KMS-11 (cell line): ENCODE data around the gene NELL1.

Source experiments
- H2AFZ ChIP-seq: fragments of 200-600 bp; sonication (generic); 2 replicates; pipeline ENCODE4 v1.6.1; 2016; ENCODE audit warnings: antibody characterized with exemption, mixed run types, low read depth
- H3K27ac ChIP-seq: fragments of 200-600 bp; sonication (generic); 2 replicates; pipeline ENCODE4 v1.6.1; 2016; ENCODE audit warnings: mild to moderate bottlenecking, mixed run types
- H3K27me3 ChIP-seq: fragments of 200-600 bp; sonication (generic); 2 replicates; pipeline ENCODE4 v1.6.1; 2017; ENCODE audit warnings: mild to moderate bottlenecking, low read depth, mixed run types, moderate library complexity; ENCODE audit not compliant: insufficient read depth
- H3K36me3 ChIP-seq: fragments of 200-600 bp; sonication (generic); 2 replicates; pipeline ENCODE4 v1.6.1; 2017; ENCODE audit warnings: mild to moderate bottlenecking, mixed run types; ENCODE audit not compliant: insufficient read depth
- H3K4me1 ChIP-seq: fragments of 200-600 bp; sonication (generic); 2 replicates; pipeline ENCODE4 v1.6.1; 2016; ENCODE audit warnings: mild to moderate bottlenecking, low read depth, mixed run types; ENCODE audit not compliant: poor library complexity, severe bottlenecking
- H3K4me2 ChIP-seq: fragments of 200-600 bp; sonication (generic); 2 replicates; pipeline ENCODE4 v1.7.0; 2016; ENCODE audit warnings: mild to moderate bottlenecking, mixed run types
- H3K4me3 ChIP-seq: fragments of 200-600 bp; sonication (generic); IDR thresholded peaks from 2 replicates; pipeline ENCODE4 v1.6.1; 2017; ENCODE audit warnings: low read depth, low read length, mixed read lengths; ENCODE audit not compliant: insufficient read depth
- H3K79me2 ChIP-seq: fragments of 200-600 bp; sonication (generic); 2 replicates; pipeline ENCODE4 v1.6.1; 2016; ENCODE audit warnings: low read depth, mixed run types; ENCODE audit not compliant: insufficient read depth
- H3K9ac ChIP-seq: fragments of 200-600 bp; sonication (generic); 2 replicates; pipeline ENCODE4 v1.6.1; 2016; ENCODE audit warnings: mild to moderate bottlenecking, mixed run types
- H4K20me1 ChIP-seq: fragments of 200-600 bp; sonication (generic); 2 replicates; pipeline ENCODE4 v1.6.1; 2016; ENCODE audit warnings: mild to moderate bottlenecking, mixed run types; ENCODE audit not compliant: insufficient read depth
- TF ChIP-seq, protein P1 (sequence below): fragments of 200-600 bp; sonication (generic); conservative IDR thresholded peaks from 2 replicates; pipeline ENCODE4 v1.6.1; 2017; ENCODE audit warnings: low read depth, mild to moderate bottlenecking, antibody characterized with exemption, low read length, moderate library complexity, mixed read lengths

The NELL1 gene

DNA sequence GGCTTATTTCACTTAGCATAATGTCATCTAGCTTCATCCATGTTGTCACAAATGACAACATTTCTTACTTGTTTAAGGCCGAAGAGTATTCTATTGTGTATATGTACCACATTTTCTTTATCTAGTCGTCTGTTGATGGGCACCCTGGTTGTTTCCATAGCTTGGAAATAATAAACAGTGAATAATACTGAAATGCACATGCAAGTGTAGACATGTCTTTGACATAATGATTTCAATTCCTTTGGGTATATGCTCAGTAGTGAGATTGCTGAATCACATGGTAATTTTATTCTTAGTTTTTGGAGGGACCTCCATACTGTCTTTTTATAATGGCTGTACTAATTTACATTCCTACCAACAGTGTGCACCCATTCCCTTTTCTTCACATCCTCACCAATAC, 508.0 kb downstream of the NELL1 start:
- TF ChIP-seq, protein P1, sequence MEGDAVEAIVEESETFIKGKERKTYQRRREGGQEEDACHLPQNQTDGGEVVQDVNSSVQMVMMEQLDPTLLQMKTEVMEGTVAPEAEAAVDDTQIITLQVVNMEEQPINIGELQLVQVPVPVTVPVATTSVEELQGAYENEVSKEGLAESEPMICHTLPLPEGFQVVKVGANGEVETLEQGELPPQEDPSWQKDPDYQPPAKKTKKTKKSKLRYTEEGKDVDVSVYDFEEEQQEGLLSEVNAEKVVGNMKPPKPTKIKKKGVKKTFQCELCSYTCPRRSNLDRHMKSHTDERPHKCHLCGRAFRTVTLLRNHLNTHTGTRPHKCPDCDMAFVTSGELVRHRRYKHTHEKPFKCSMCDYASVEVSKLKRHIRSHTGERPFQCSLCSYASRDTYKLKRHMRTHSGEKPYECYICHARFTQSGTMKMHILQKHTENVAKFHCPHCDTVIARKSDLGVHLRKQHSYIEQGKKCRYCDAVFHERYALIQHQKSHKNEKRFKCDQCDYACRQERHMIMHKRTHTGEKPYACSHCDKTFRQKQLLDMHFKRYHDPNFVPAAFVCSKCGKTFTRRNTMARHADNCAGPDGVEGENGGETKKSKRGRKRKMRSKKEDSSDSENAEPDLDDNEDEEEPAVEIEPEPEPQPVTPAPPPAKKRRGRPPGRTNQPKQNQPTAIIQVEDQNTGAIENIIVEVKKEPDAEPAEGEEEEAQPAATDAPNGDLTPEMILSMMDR, result no peak
- H3K4me2 ChIP-seq, result no peak overlapping the region
- H2AFZ ChIP-seq, result no peak overlapping the region
- H3K4me3 ChIP-seq, result no peak overlapping the region
- no peaks in the 10 kb centered on the region for H3K36me3 ChIP-seq
- no peak overlapping the region for H3K27ac ChIP-seq
- no peaks in the 10 kb centered on the region for H3K27me3 ChIP-seq
- H3K4me1 ChIP-seq, result no peaks in the 10 kb centered on the region
- H3K79me2 ChIP-seq, result no peaks in the 10 kb centered on the region
- H4K20me1 ChIP-seq, result no peaks in the 10 kb centered on the region
- H3K9ac ChIP-seq, result no peak overlapping the region

GRCh38 chr11:21179770-21180169, 510.4 kb downstream of the NELL1 start:
- H3K4me2 ChIP-seq, result no peak overlapping the region
- no peaks in the 10 kb centered on the region for H3K79me2 ChIP-seq
- no peaks in the 10 kb centered on the region for H4K20me1 ChIP-seq
- no peaks in the 10 kb centered on the region for H3K4me1 ChIP-seq
- H3K27me3 ChIP-seq, result no peaks in the 10 kb centered on the region
- H3K36me3 ChIP-seq, result no peaks in the 10 kb centered on the region
- TF ChIP-seq, protein P1, result no peak
- no peak overlapping the region for H3K27ac ChIP-seq
- no peak overlapping the region for H3K4me3 ChIP-seq
- no peak overlapping the region for H2AFZ ChIP-seq
- no peak overlapping the region for H3K9ac ChIP-seq

DNA sequence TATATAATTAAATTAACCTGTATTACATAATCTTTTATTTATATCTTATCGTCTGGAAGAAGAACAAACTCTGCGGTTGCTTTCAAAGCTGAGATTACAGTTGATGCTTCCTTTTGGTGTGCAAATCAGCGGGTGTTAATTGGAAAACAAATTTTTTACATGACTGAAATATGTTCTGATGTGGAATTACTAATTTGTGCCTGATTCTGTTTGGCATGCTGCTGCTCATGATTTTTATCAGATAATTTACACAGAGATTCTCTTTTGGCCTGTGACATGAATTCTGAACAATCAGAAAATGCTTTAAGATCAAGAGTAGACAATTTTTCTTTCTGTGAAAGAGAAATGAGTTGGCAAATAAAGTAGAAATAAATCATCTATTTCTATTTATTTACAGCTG, 510.8 kb downstream of the NELL1 start:
- H3K27ac ChIP-seq, result no peak overlapping the region
- H3K4me2 ChIP-seq, result no peak overlapping the region
- H3K4me3 ChIP-seq, result no peak overlapping the region
- no peaks in the 10 kb centered on the region for H3K36me3 ChIP-seq
- H3K4me1 ChIP-seq, result no peaks in the 10 kb centered on the region
- H3K79me2 ChIP-seq, result no peaks in the 10 kb centered on the region
- no peaks in the 10 kb centered on the region for H3K27me3 ChIP-seq
- TF ChIP-seq, protein P1, result no peak
- no peak overlapping the region for H3K9ac ChIP-seq
- H4K20me1 ChIP-seq, result no peaks in the 10 kb centered on the region
- H2AFZ ChIP-seq, result no peak overlapping the region

DNA sequence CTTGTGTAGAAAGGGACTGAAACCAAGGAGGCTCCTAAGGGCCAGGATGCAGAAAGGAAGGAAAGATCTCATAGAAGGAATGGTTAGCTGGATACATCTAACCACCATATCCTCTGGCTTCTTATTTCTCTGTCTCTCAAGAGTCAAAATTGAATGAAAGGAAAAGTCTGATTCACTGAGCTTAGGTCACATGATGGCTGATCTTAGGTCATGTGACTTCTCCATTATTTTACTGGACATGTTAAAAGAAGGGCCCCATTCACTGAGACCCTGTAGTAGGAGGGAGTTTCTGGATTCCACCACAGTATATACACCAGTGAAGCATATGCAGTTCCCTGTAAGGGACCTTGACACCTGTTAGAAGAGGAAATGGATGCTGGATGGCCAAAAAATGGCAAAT, 516.6 kb downstream of the NELL1 start:
- H4K20me1 ChIP-seq, result no peaks in the 10 kb centered on the region

More for the DNA sequence above, 516.6 kb downstream of the NELL1 start:
- H3K4me1 ChIP-seq, result no peaks in the 10 kb centered on the region
- H3K27me3 ChIP-seq, result no peaks in the 10 kb centered on the region
- TF ChIP-seq, protein P1, result no peak
- no peak overlapping the region for H3K4me3 ChIP-seq
- H3K4me2 ChIP-seq, result no peak overlapping the region
- H3K27ac ChIP-seq, result no peak overlapping the region
- H3K79me2 ChIP-seq, result no peaks in the 10 kb centered on the region
- no peak overlapping the region for H2AFZ ChIP-seq
- no peak overlapping the region for H3K9ac ChIP-seq
- H3K36me3 ChIP-seq, result no peaks in the 10 kb centered on the region
